ENCODE measurements around the gene CH25H. TPM values are rescaled to one million over a fixed set of nuclear protein-coding genes. Genes with fewer than 3 reads are reported as not detected.

Gene CH25H
- total and polyA plus RNA-seq, 2 donors from 2014 or later: 1.2 to 3.2 TPM

DNA sequence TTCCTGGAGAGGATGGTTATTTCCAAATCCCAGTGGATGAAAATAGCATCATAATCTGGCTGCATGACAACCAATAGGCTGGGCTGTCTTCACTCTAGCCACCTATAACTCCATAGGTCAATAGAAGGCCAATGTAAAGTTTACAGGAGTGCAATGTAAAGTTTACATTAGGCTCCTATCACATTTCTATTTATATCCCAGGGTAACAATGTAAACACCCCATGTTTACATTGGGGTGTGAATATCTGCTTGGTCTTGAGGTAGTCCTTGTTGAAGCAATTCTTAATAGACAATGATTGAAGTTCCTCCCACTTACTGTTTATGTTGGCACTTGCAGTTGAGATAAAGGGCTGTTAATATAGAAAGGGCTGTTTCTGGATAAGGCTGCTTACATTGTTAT, 21.5 kb downstream of the CH25H start:
- H3K9ac ChIP-seq (ENCODE audit: low read length in 3 of 3): no peak overlapping the region
- H3K36me3 ChIP-seq (ENCODE audit: control insufficient read depth in 2 of 3, insufficient read depth in 3 of 3, low read length in 3 of 3): no peaks in the 10 kb centered on the region
- no peak for FAIRE-seq

DNA sequence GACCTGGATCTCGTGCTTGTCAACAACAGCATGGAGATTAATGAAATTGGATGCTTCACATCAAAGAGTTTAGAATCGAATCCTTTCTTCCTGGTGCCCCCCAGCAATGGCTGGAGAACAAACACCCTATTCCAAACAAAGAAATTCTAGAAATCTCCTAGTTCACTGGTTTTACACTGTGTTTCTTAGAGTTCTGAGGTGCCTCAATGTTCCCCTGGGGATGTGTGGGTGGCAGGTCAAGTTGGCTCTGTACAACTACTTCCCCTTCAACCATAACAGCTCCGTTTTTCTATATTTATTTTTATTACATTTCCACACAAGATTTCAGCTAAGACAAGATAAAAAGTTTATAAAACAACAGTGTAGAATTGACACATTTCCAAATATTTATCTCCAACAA, 22.5 kb downstream of the CH25H start:
- Histone ChIP-seq H3K27me3 (ENCODE audit: control insufficient read depth, insufficient read depth, low read length) (no peaks in the 10 kb centered on the region), H3K27ac (ENCODE audit: low read depth in 2 of 2, low read length in 2 of 2) (no peak overlapping the region), H3K4me1 (ENCODE audit: control insufficient read depth in 2 of 3, insufficient read depth in 2 of 3, low read depth in 1 of 3, low read length in 3 of 3) (no peaks in the 10 kb centered on the region), H3K9ac (ENCODE audit: low read length in 3 of 3) (no peak overlapping the region), H3K9me3 (ENCODE audit: control insufficient read depth in 2 of 3, insufficient read depth in 1 of 3, low read length in 3 of 3) (peaks cover 0 to 3% (median 0%) of the 10 kb centered on the region in 3 donors), H3K36me3 (ENCODE audit: control insufficient read depth in 2 of 3, insufficient read depth in 3 of 3, low read length in 3 of 3) (no peaks in the 10 kb centered on the region), H3K4me3 (ENCODE audit: low read length in 3 of 3) (no peak overlapping the region)
- intact Hi-C loops (cut with DNase I): no loop called here
- TF ChIP-seq, protein P1, sequence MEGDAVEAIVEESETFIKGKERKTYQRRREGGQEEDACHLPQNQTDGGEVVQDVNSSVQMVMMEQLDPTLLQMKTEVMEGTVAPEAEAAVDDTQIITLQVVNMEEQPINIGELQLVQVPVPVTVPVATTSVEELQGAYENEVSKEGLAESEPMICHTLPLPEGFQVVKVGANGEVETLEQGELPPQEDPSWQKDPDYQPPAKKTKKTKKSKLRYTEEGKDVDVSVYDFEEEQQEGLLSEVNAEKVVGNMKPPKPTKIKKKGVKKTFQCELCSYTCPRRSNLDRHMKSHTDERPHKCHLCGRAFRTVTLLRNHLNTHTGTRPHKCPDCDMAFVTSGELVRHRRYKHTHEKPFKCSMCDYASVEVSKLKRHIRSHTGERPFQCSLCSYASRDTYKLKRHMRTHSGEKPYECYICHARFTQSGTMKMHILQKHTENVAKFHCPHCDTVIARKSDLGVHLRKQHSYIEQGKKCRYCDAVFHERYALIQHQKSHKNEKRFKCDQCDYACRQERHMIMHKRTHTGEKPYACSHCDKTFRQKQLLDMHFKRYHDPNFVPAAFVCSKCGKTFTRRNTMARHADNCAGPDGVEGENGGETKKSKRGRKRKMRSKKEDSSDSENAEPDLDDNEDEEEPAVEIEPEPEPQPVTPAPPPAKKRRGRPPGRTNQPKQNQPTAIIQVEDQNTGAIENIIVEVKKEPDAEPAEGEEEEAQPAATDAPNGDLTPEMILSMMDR (IDR thresholded peaks at IDR 0.05; ENCODE audit: borderline replicate concordance, extremely low read depth, insufficient read depth): no peak
- DNase-seq (no peak), FAIRE-seq (no peak)

More for the DNA sequence above, 21.5 kb downstream of the CH25H start:
- H3K27me3 ChIP-seq (ENCODE audit: control insufficient read depth, insufficient read depth, low read length): no peaks in the 10 kb centered on the region
- H3K27ac ChIP-seq (ENCODE audit: low read depth in 2 of 2, low read length in 2 of 2): no peak overlapping the region
- peaks cover 0 to under 1% (median 0%) of the 10 kb centered on the region in 3 donors for H3K9me3 ChIP-seq (ENCODE audit: control insufficient read depth in 2 of 3, insufficient read depth in 1 of 3, low read length in 3 of 3)
- no peak overlapping the region for H3K4me3 ChIP-seq (ENCODE audit: low read length in 3 of 3)
- TF ChIP-seq, protein P1 (IDR thresholded peaks at IDR 0.05; ENCODE audit: borderline replicate concordance, extremely low read depth, insufficient read depth): no peak
- intact Hi-C loops (cut with DNase I): no loop called here
- H3K4me1 ChIP-seq (ENCODE audit: control insufficient read depth in 2 of 3, insufficient read depth in 2 of 3, low read depth in 1 of 3, low read length in 3 of 3): no peaks in the 10 kb centered on the region
- DNase-seq: no peak

DNA sequence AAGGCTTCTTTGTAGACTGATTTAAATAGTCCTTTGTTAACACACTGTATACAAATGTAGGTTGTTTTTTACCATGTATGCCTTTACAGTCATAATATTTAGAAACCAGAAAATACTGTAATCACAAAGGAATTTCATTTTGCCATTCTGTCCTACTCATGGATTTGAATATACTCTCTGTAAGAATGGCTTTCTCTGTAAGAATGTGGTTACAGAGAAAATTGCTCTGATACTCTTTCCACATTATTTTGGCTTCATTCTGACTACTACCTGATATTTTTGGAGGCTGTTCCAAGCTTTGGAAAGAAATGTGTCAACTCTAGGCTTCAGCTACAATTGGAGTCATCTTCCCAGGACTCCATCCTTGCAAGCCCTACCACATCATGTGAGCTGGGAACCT, 23.5 kb downstream of the CH25H start:
- no peaks in the 10 kb centered on the region for H3K27me3 ChIP-seq (ENCODE audit: control insufficient read depth, insufficient read depth, low read length)
- H3K4me3 ChIP-seq (ENCODE audit: low read length in 3 of 3): no peak overlapping the region
- no peak overlapping the region for H3K9ac ChIP-seq (ENCODE audit: low read length in 3 of 3)
- DNase-seq: no peak
- H3K4me1 ChIP-seq (ENCODE audit: control insufficient read depth in 2 of 3, insufficient read depth in 2 of 3, low read depth in 1 of 3, low read length in 3 of 3): no peaks in the 10 kb centered on the region
- peaks cover 0 to 3% (median 0%) of the 10 kb centered on the region in 3 donors for H3K9me3 ChIP-seq (ENCODE audit: control insufficient read depth in 2 of 3, insufficient read depth in 1 of 3, low read length in 3 of 3)
- FAIRE-seq: no peak
- intact Hi-C loops (cut with DNase I): no loop called here
- TF ChIP-seq, protein P1 (IDR thresholded peaks at IDR 0.05; ENCODE audit: borderline replicate concordance, extremely low read depth, insufficient read depth): no peak
- H3K36me3 ChIP-seq (ENCODE audit: control insufficient read depth in 2 of 3, insufficient read depth in 3 of 3, low read length in 3 of 3): no peaks in the 10 kb centered on the region
- no peak overlapping the region for H3K27ac ChIP-seq (ENCODE audit: low read depth in 2 of 2, low read length in 2 of 2)

DNA sequence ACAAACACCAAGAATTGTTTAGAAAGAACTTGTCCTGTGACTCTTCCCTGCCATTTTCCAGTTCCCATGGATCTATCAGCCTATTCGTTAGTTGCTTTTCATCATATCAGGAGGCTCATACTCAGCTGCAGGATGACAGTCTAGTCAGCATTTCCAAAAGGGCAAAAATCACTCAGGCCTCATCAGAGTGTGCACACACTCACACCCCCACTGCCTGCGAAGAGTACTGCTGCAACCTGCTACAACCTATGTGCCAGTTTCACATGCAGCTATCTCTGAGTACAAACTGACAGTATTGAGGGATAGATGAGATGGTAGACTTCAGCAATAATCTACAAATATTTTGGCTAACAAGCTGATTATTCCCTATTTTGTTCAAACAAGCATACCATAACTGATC, 24.2 kb downstream of the CH25H start:
- Histone ChIP-seq H3K4me1 (ENCODE audit: control insufficient read depth in 2 of 3, insufficient read depth in 2 of 3, low read depth in 1 of 3, low read length in 3 of 3) (no peaks in the 10 kb centered on the region), H3K36me3 (ENCODE audit: control insufficient read depth in 2 of 3, insufficient read depth in 3 of 3, low read length in 3 of 3) (no peaks in the 10 kb centered on the region), H3K9me3 (ENCODE audit: control insufficient read depth in 2 of 3, insufficient read depth in 1 of 3, low read length in 3 of 3) (peaks cover 0 to 3% (median 0%) of the 10 kb centered on the region in 3 donors), H3K27me3 (ENCODE audit: control insufficient read depth, insufficient read depth, low read length) (no peaks in the 10 kb centered on the region), H3K4me3 (ENCODE audit: low read length in 3 of 3) (no peak overlapping the region), H3K9ac (ENCODE audit: low read length in 3 of 3) (no peak overlapping the region), H3K27ac (ENCODE audit: low read depth in 2 of 2, low read length in 2 of 2) (no peak overlapping the region)
- intact Hi-C loops (cut with DNase I): no loop called here
- no peak for FAIRE-seq
- no peak for DNase-seq
- TF ChIP-seq, protein P1 (IDR thresholded peaks at IDR 0.05; ENCODE audit: borderline replicate concordance, extremely low read depth, insufficient read depth): no peak

Measured in kidney (tissue), 14 donors.